HG03460 (cell line): ENCODE results near the gene CALM1.

Source experiments
- ATAC-seq: cut with Tn5 transposase; IDR thresholded peaks from one replicate; pipeline ENCODE4 v1.9.1; 2021; ENCODE audit not compliant: unreplicated experiment

The CALM1 gene

DNA sequence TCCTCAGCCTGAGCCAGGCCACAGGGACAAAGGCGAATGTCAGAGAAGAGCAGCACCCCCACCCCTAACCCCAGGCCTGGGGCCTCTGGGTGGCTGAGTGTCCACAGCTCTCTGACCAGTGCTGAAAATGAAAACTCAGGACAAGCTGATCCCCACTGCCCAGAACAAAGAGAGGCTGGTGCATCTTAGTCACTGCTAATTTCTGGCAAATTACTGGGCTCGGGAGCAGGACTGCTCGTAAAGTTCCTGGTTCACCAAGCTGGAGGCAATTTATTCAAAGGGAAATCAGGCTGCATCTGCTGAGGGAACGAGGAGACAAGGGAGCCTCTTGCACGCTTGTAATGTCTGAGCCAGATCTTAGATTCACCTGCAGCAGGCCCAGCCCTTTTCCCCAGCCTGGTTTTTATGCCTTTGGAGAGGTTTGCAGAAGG, 43.2 kb downstream of the CALM1 start:
- ATAC-seq: no peak

DNA sequence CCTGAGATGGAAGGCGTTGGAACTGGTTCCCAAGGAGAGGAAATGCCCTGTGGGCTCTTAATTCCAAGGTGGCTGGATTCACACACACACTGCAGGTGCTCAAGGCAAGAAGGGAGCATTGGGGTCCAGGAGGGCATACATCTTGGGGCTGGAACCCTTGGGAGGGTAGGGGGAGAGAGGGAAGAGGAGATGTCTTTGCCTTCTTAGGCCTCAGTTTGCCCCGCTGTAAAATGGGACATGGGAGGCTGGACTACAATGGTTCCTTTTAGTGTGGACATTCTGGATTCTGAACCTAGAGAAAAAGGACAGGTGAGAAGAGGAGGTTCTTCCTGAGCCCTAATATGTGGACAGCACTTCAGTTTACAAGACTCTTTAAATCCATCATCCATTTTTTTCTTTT, 43.8 kb downstream of the CALM1 start:
- no peak for ATAC-seq

DNA sequence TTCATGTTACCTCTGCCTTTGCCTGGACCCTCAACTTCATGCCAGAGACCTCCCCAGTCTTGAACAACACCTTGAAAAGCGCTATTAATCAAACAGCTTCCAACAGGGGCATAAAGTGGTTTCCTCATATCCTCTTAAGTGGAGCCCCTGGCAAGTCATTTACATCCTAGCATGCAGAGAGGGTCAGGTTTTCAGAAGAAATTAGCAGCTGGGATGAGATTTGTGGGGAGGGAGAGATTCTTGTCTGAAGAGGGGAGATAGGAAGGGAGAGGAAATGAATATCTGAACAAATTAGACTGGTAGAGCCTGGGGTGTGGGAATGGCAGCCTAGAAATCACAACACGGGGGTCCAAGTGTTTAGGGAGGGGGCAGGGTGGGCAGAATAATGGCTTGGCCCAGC, 45.6 kb downstream of the CALM1 start:
- no peak for ATAC-seq

DNA sequence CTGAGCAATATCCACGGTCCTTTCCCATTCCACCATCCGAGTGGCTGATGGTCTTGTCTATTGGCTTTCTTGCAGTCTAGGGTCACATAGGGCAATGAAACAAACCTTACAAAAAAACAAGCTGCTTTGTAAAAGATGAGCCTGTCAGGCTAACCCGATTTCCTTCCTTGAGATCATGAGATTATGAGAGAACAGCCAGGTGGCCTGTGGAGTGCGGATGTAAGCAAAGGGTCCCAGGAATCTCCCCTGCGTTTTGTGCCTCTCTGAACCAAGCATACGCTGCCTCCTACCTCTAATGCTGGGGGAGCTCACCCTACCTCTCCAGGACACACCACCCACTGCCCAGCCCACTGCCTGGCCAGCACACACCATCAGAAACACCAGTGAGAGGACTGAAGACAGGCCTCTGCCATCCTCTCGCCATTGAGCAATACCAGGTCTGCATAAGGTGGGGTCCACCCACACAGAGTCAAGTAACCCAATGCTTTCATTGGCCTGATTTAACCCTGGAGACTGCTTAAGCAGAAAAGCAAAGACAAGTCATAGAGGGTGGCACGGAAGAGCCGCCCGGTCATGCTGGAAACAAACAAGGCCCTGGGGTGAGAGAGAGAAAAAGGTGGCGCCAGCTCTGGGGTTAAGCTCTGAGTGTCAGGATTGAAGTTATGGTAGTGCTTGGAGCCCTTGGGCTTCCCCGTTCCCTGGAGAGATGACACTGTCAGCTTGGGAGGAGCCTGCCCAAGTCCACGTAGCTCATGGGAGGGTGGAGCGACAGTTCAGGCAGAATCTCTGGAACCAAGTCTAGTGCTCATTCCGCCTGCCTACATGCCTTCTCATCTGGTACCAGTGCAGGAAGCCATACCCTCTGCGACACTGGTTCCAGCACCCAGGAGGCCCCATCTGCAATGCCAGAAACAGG, 46.6 kb downstream of the CALM1 start:
- no peak for ATAC-seq

DNA sequence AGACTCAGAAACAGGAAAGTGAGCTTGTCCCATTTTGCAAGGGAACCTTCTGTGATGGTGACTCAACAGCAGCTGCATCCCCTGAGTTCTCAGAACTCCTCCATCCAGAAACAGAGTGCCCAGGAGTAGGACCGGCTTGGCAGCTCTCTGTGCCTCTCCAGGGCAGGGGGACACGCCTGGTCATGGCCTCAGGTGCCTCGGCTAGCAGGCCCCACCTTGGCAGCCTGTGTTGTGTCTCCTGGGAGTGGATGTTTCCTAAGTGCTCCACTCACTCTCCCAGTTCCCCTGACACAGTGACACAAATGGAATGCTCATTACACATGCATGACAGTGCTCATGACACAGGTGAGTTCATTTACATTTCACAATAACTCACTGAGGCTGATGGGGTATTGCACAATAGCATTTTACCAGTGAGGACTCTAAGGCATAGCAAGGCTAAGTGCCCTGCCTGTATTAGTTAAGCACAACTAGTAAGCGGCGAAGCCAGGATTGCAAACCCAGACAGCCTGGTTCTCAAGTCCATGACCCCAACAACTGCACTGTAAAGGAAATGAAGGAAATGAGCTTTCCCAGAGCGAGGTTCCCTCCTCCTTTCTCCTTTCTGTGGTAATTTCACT, 47.4 kb downstream of the CALM1 start:
- ATAC-seq: no peak

DNA sequence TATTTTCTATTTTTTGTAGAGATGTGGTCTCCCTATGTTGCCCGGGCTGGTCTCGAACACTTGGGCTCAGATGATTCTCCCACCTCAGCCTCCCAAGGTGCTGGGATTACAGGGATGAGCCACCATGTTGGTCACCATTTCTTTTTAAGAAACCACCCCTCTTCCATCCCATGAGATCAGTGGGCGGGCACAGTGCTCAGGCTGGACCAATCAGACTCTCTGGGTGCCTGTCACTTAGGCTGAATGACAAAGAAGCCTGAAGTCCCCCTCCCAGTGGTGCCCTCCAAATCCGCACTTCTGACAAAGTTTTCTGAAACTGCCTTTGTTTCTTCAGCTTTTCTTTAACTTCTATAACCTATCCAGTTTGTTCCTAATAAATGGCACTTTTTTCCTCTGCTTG, 48.2 kb downstream of the CALM1 start:
- ATAC-seq: no peak

DNA sequence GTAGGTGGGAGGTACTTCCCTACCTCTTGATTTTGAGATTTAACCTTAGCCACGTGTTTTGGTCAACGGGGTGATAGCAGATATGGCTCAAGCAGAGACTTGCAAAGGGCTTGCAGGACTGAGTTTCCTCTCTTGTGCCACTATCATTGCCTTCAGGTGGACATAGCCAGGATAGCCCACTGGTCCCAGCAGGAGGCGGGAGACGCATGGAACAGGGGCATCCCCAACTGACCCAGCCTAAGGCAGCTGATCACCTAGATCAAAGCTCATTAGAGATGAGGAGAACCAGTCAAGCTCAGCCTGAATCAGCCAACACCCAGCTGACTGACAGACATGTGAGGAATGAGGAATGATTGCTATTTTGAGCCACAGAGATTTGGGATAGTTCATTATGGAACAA, 49.6 kb downstream of the CALM1 start:
- ATAC-seq: no peak

DNA sequence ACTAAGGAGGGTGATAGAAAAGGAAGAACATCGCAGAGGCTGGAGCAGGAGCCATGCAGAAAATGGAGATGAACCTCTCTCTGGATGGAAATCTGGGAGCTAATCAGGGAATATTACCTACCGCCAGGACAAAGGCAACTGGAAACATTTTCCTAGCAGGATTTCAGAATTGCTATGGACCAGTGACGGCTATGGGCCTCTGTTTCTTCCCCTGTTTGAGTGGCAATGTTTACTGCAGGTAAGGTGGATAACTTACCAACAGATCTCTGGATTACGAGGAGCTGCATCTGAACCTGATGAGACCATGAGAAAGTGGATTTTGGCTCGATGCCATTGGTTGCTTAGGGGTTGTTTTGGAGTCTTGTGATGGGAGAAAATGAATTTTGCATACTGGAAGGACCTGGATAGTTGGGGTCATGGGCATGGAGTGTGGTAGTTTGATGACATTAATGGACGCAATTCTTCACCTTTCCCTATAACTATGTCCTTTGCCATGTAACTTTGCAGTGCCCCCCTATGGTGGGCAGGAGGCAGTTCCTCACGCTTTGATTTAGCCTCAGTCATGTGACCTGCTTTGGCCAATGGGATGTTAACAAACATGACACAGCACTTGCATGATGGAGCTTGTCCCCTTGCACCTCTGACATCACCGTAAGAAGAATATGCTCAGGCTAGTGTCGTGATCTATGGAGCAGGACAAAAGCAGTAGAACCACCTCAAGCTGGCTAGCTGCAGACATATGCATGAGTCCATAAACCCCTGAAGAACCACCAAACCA, 51.1 kb downstream of the CALM1 start:
- no peak for ATAC-seq

DNA sequence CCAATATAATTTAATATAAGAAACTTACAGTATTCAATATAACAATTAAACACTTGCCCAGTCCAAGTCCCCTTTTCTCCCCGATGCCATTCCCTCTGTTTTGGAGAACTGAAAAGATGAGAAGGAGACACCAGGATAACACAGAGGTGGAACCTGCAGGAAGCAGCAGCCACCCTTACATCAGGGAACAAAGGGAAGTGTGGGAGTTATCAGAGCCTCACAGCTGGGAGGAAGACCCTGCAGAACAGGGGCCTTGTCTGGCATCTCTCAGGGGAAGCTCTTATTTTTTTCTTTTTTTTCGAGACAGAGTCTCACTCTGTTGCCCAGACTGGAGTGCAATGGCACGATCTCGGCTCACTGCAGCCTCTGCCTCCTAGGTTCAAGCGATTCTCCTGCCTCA, 52.6 kb downstream of the CALM1 start:
- no peak for ATAC-seq

DNA sequence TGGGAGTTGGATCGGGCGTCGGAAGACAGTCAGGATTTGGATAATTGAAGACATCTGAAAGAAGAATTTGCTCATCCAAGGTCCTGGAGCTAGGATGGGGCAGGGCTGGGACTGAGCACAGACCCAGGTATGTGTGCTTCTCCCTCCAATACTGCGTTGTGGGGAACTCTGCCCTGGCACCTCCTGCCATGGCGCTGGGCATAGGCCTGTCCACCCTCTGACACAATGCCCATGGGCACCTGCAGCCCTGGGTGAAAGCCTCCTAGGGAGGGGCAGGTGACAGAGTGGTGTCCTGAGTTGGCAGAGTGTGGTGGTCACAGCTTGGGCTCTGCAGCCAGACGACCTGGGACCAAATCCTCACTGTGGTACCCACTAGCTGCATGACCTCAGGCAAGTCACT, 53.3 kb downstream of the CALM1 start:
- ATAC-seq: no peak

DNA sequence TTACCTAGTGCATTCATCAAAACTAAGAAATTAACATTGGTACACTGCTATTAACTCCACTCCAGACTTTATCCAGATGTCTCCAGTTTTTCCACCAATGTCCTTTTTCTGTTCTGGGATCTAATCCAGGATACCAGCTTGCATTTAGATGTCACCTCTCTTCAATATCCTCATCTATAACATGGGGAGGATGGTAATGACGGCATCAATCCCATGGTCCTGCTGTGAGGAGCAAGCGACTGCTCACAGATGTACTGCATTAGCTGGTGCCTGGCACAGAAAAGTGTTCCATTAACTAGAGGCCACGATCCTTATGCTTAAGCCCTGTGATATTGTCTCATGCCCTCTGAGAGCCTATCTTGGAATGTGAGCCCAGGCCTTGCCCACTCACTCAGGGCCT, 53.8 kb downstream of the CALM1 start:
- no peak for ATAC-seq

DNA sequence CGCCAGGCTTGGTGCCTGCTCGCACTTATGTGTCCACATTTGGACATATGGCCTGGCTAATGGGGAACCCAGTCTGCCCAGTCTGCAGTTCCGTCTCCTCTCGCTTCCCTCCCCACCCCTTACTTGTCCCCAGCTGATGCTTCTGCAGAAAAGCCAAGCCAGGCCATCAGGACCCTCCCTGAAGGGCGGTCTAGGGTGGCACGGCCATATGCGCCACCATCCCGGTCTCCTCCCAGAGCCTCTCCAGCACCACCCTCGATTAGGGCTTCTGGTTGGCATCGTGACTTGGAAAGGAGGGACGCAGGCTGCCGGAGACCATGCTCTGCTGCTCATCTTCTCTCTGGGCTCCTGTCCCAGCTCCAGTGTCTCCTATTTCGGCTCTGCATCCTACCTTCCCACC, 54.6 kb downstream of the CALM1 start:
- ATAC-seq: no peak

DNA sequence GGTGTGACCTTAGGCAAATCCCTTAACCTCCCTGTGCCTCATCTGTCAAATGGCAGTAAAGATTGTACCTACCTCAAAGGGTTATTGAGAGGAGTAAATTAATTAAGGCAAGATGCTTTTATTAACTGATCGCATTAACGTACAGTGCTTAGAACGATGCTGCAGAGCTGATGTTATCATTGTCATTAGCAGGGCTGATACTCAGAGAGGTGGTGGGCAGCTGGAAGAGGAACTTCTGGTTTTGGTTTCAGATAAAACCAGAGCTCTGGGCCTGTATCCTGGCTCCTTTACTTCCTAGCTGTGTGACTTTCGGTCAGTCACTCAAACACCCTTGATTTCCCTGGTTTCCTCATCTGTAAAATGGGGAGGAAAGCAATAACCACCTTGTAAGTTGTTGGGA, 55.1 kb downstream of the CALM1 start:
- ATAC-seq: no peak

DNA sequence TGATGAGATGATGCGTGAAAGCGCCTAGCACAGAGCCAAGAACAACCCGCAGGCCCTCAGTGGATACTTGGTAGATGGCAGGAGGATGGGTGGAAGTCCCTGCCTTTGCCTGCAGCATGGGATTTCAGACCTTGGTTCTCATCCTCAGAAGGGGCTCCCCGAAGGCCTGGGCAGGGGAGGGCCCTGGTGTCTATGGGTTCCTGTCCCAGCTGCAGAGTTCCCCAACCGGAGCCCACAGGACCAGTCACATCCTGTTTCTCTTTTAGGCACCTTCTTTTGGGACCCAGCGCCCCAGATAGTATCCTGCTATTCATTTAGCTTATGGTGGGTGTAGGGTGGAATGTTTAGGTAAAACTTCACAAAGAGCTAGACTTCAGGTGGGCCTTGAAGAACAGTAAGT, 55.5 kb downstream of the CALM1 start:
- ATAC-seq: no peak

DNA sequence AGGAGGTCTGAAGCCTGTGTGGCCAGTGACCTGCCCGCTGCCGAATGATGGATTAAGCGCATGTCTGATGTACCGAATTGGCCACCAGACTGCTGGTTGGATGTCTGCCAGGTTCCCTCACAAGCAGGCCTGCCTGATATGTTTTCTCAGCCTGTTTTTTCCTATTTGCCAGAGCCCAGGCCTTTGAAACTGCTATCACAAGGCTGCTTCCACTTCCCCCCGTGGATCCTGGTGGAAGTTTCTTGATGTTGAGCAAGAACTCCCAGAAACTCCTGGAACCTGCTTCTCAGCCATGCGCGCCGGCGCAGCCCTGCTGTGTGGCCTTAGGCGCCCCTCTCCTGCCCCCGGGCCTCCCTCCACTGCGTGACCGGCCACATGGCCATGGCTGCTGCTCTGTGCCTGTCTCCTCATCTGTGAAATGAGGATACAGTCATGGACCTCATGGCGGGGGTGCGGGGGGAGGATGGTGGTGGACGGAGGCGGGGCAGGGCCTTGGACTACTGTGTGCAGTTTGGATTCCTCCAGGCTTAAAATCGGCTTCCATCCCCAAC, 56.6 kb downstream of the CALM1 start:
- no peak for ATAC-seq

DNA sequence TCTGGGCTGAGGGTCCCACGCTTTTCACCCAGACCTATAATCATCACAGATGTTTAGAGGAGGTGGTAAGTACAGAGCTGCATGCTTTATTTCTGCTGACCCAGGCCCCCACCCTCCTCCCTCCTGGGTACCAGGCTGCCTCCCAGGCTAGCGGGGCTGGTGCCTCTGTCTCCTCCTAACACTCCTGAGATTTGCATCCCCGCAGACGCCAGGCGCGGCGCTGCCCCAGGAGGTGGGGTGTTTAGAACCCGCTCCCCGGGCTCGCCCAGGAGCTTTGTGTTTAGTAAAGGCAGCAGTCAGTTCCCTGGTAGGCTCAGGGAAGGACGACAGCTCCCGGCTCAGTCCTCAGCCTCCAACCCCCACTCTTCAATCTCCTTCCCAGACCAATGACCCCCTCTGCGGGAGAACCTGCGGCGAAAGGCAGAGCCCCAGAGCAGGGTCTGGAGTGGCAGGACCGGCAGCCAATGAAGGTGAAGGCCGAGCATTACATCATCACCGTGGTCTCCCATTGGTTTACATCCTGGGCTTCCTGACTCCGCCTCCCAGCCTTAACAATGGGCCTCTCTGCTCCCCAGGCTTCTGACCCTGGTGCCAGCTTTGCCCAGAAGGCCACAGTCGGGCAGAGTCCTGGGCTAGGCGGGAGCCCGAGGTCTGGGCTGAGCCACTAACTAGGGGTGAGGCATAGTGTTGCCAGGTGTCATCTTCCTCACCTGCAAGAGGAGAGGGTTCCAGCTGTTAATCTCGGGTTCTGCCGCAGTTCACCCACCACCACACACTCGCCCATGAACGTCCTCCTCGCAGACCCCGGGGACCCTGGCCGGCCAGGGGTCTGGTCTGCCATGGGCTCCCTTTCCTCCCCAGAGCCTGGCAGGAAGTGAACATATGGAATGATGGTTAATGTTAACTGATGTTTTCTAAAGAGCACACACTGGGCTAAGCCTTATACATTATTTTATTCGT, 57.5 kb downstream of the CALM1 start:
- no peak for ATAC-seq

DNA sequence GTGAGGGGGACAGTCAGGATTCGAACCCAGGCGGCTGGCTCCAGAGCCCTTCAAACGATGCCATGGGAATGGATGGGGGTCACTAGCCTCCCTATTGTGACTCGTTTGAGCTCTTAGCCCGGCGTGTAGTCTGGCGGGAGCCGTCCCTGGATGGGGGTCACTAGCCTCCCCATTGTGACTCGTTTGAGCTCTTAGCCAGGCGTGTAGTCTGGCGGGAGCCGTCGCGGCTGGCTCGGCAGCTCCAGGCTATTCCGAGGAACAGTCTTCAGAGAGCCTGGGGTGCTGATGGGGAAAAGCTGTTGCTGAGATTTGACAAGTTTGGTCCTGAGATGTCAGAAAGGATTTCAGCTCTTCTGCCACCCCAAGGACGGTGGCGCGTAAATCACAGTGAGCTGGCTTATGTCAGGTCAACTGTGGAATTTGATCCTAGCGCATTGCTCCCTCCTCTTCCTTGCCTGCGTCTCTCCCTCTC, 58.3 kb downstream of the CALM1 start:
- ATAC-seq: no peak

DNA sequence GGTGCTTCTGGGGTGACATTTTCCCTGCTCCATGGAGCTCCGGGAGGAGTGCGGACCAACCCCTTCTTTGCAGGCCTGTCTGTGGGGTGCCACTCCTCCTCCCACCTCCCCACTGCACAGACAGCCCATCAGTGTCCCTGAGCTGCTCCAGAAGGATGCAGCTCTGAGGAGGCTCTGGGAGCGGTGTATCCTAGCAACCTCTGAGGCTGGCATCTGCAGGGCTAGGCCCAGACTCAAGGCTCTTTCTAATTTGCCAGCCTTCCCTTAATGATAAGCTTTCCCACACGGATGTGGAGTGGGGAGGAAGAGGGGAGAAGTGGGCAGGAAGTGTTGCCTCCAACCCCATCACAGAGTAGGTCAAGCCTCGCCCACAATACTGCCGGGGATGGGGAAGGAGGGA, 59.7 kb downstream of the CALM1 start:
- ATAC-seq: no peak

DNA sequence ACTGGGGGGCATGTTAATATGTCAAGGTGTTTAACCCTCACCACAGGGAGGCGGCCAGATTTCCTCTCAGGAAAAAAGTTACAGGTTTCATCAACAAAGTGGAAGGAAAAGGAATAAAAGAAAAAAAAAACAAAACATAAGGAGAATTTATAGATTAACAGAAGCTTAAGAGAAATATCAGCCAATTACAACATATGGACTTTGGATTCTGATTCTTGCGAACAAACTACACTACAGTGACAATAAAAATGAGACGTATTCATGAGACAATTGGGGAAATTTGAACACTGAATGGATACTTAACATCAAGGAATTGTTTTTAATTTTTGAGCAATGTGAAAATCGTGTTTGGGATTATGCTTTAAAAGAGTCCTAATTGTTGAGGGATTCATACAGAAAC, 60.4 kb downstream of the CALM1 start:
- no peak for ATAC-seq
